Central memory CD8-positive, alpha-beta T cell (primary cell): Measurements from ENCODE around the gene PLEKHF1.

Source experiments
- ATAC-seq: fragments of 150-1000 bp; cut with Tn5 transposase; replicated peaks from 2 replicates; pipeline ENCODE4 v1.10.0; 2022; ENCODE audit warnings: mild to moderate bottlenecking, moderate FRiP score, moderate number of reproducible peaks; ENCODE audit not compliant: poor library complexity, severe bottlenecking; ENCODE audit errors: extremely low read depth
- DNase-seq, 2 donors: peaks; one replicate each; pipeline ENCODE4 v3.0.0; 2021; ENCODE audit warnings: low spot score in 2 of 2
- H3K27ac Mint-ChIP-seq: one replicate; pipeline ENCODE4 v1.8.0; 2022; ENCODE audit warnings: low read depth, mild to moderate bottlenecking, moderate library complexity, mixed read lengths
- H3K27me3 Mint-ChIP-seq: one replicate; pipeline ENCODE4 v1.8.0; 2022; ENCODE audit warnings: mixed read lengths
- H3K36me3 Mint-ChIP-seq: one replicate; pipeline ENCODE4 v1.8.0; 2022; ENCODE audit warnings: mild to moderate bottlenecking, moderate library complexity, mixed read lengths; ENCODE audit not compliant: insufficient read depth
- H3K4me1 Mint-ChIP-seq: one replicate; pipeline ENCODE4 v1.8.0; 2022; ENCODE audit warnings: mixed read lengths
- H3K4me3 Mint-ChIP-seq: one replicate; pipeline ENCODE4 v1.8.0; 2022; ENCODE audit warnings: mild to moderate bottlenecking, moderate library complexity, mixed read lengths
- H3K9me3 Mint-ChIP-seq: one replicate; pipeline ENCODE4 v1.8.0; 2022; ENCODE audit warnings: mixed read lengths

Gene PLEKHF1

DNA sequence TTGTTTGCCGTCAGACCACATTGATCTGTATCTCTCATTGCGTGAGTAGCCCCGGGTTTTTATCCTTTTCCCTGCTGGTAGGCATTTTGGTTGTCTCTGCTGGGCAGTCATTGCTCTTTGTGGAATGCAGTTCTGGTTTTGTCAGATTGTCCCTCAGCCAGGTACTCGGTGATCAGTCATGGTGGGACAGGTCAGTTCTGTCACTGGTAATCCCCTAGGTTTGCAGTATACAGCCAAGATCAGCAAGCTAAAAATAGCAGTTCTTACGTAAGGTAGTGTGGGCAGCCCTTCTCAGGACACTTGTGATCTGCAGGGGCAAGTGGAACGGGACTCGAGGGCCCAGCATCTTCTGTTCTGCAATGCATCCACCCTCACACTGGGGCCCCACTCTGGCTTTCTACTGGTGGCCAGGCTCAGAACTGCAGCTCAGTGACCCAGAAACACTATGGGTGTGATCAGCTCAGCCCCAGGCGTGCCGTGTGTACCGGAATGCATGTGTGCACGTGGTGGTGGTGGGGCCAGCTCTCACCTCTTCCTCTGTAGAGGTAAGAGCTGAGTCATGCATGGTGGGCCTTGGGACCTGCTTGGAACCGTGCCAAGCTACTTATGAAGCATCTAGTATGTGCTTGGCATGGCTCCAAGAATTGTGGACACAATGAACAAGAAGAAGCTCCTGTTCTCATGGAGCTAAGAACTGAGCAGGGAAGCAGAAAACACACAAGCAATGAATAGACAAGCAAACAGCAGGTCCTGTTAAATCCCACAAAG is 6.3 kb downstream of the PLEKHF1 start:
- H3K27me3 Mint-ChIP-seq: no peaks in the 10 kb centered on the region
- H3K27ac Mint-ChIP-seq: peak overlapping the region; percentile 98
- peaks cover 73% of the 10 kb centered on the region for H3K4me1 Mint-ChIP-seq
- H3K36me3 Mint-ChIP-seq: peaks cover 53% of the 10 kb centered on the region
- ATAC-seq (peak; percentile 67), DNase-seq (peak; percentile 73 to 86)
- no peaks in the 10 kb centered on the region for H3K9me3 Mint-ChIP-seq
- peak overlapping the region; percentile 90 for H3K4me3 Mint-ChIP-seq

GRCh38 chr19:29672319-29672932 is 7.2 kb downstream of the PLEKHF1 start:
- Mint-ChIP-seq H3K4me3 (peak overlapping the region; percentile 90), H3K36me3 (peaks cover 53% of the 10 kb centered on the region), H3K9me3 (no peaks in the 10 kb centered on the region), H3K27ac (peak overlapping the region; percentile 98), H3K4me1 (peaks cover 72% of the 10 kb centered on the region), H3K27me3 (no peaks in the 10 kb centered on the region)
- no peak for DNase-seq
- ATAC-seq: no peak

GRCh38 chr19:29672933-29673336 is 7.7 kb downstream of the PLEKHF1 start:
- Mint-ChIP-seq H3K27me3 (no peaks in the 10 kb centered on the region), H3K36me3 (peaks cover 50% of the 10 kb centered on the region), H3K4me1 (peaks cover 71% of the 10 kb centered on the region), H3K27ac (peak overlapping the region; percentile 98), H3K9me3 (no peaks in the 10 kb centered on the region), H3K4me3 (peak overlapping the region; percentile 90)
- DNase-seq (peak; percentile 67 to 90), ATAC-seq (peak; percentile 88)

DNA sequence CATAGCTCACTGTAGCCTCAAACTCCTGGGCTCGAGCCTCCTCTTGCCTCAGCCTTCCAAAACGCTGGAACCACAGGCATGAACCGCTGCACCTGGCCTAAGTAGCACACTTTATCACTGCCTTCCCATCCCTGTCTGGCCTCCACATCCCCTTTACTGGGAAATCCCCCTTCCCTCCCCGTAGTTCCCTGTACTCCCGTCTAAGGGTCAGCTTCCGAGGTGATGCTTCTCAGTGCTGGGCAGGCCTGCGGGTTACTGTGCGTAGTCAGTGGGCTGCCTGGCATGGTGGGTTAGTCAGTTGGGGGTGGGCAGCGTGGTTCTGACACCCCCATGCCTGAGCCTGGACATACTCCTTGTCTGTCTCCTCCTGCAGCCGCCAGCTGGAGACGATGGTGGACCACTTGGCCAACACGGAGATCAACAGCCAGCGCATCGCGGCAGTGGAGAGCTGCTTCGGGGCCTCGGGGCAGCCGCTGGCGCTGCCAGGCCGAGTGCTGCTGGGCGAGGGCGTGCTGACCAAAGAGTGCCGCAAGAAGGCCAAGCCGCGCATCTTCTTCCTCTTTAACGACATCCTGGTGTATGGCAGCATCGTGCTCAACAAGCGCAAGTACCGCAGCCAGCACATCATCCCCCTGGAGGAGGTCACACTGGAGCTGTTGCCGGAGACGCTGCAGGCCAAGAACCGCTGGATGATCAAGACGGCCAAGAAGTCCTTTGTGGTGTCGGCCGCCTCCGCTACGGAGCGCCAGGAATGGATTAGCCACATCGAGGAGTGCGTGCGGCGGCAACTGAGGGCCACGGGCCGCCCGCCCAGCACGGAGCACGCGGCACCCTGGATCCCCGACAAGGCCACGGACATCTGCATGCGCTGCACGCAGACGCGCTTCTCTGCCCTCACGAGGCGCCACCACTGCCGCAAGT is 8.4 kb downstream of the PLEKHF1 start:
- no peak for DNase-seq
- Mint-ChIP-seq H3K36me3 (peaks cover 50% of the 10 kb centered on the region), H3K27ac (peak overlapping the region; percentile 98), H3K9me3 (no peaks in the 10 kb centered on the region), H3K4me1 (peaks cover 69% of the 10 kb centered on the region), H3K4me3 (peak overlapping the region; percentile 90), H3K27me3 (no peaks in the 10 kb centered on the region)
- no peak for ATAC-seq

DNA sequence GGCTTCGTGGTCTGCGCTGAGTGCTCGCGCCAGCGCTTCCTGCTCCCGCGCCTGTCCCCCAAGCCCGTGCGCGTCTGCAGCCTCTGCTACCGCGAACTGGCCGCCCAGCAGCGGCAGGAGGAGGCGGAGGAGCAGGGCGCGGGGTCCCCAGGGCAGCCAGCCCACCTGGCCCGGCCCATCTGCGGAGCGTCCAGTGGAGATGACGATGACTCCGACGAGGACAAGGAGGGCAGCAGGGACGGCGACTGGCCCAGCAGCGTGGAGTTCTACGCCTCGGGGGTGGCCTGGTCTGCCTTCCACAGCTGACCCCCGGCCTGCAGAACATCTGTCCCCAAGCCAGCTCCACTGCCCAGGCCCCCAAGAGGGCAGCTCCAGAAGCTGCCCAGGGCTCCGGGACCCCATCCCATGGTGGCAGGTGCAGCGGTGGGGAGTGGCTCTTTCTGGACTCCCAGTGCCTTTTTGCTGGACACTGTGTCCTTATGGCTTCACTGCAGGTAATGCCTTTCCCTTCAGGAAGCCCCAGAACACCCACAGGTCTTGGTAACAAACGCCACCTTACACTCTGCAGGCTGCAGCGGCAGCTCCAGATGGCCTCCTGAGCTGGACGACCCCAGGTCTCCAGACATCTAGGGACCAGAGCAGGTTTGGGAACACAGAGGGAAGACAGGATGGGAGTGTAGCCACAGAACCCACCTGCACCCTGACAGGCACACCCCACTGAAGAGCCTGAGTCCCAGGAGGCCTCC is 9.3 kb downstream of the PLEKHF1 start:
- H3K9me3 Mint-ChIP-seq: no peaks in the 10 kb centered on the region
- H3K36me3 Mint-ChIP-seq: peaks cover 50% of the 10 kb centered on the region
- DNase-seq (no peak), ATAC-seq (no peak)
- peaks cover 62% of the 10 kb centered on the region for H3K4me1 Mint-ChIP-seq
- H3K4me3 Mint-ChIP-seq: peak overlapping the region; percentile 61
- H3K27me3 Mint-ChIP-seq: no peaks in the 10 kb centered on the region
- H3K27ac Mint-ChIP-seq: no peak overlapping the region

- Mint-ChIP-seq H3K36me3 (peaks cover 50% of the 10 kb centered on the region), H3K4me1 (peaks cover 62% of the 10 kb centered on the region), H3K27me3 (no peaks in the 10 kb centered on the region), H3K9me3 (no peaks in the 10 kb centered on the region), H3K4me3 (peak overlapping the region; percentile 61), H3K27ac (no peak overlapping the region)
- ATAC-seq (no peak), DNase-seq (no peak)
These were observed 9.9 kb downstream of the PLEKHF1 start for GRCh38 chr19:29675120-29675649.

- no peak for ATAC-seq
- Mint-ChIP-seq H3K27ac (no peak overlapping the region), H3K27me3 (no peaks in the 10 kb centered on the region), H3K4me1 (peaks cover 62% of the 10 kb centered on the region), H3K9me3 (no peaks in the 10 kb centered on the region), H3K36me3 (peaks cover 54% of the 10 kb centered on the region), H3K4me3 (peak overlapping the region; percentile 61)
- no peak for DNase-seq
These were observed 10.5 kb downstream of the PLEKHF1 start for GRCh38 chr19:29675650-29676186.

DNA sequence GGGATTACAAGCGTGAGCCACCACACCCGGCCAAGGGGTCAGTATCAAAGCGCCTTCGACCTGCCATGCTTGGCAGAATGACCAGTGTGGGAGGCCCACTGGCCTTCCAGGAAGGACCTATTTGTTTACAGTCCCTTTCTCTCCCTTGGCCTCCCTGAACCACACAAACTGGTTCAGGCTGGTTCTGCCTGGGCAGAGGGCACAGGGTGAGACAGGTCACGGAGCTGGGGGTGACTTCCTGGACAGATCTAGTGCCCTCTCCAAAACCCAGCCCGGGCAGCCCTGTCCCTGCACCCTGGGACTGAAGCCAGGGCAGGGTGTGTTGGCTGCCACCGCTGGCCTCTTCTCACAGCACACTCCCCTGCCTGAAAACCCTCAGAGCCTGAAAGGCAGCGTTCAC is 11.3 kb downstream of the PLEKHF1 start:
- peak overlapping the region; percentile 53 for H3K27ac Mint-ChIP-seq
- no peaks in the 10 kb centered on the region for H3K27me3 Mint-ChIP-seq
- DNase-seq (no peak), ATAC-seq (no peak)
- H3K4me3 Mint-ChIP-seq: peak overlapping the region; percentile 61
- H3K9me3 Mint-ChIP-seq: no peaks in the 10 kb centered on the region
- H3K4me1 Mint-ChIP-seq: peaks cover 62% of the 10 kb centered on the region
- H3K36me3 Mint-ChIP-seq: peaks cover 47% of the 10 kb centered on the region

GRCh38 chr19:29677001-29677817 is 11.9 kb downstream of the PLEKHF1 start:
- no peaks in the 10 kb centered on the region for H3K9me3 Mint-ChIP-seq
- H3K4me3 Mint-ChIP-seq: peak overlapping the region; percentile 61
- peaks cover 41% of the 10 kb centered on the region for H3K36me3 Mint-ChIP-seq
- ATAC-seq (no peak), DNase-seq (no peak)
- H3K4me1 Mint-ChIP-seq: peaks cover 57% of the 10 kb centered on the region
- H3K27me3 Mint-ChIP-seq: no peaks in the 10 kb centered on the region
- peak overlapping the region; percentile 53 for H3K27ac Mint-ChIP-seq

DNA sequence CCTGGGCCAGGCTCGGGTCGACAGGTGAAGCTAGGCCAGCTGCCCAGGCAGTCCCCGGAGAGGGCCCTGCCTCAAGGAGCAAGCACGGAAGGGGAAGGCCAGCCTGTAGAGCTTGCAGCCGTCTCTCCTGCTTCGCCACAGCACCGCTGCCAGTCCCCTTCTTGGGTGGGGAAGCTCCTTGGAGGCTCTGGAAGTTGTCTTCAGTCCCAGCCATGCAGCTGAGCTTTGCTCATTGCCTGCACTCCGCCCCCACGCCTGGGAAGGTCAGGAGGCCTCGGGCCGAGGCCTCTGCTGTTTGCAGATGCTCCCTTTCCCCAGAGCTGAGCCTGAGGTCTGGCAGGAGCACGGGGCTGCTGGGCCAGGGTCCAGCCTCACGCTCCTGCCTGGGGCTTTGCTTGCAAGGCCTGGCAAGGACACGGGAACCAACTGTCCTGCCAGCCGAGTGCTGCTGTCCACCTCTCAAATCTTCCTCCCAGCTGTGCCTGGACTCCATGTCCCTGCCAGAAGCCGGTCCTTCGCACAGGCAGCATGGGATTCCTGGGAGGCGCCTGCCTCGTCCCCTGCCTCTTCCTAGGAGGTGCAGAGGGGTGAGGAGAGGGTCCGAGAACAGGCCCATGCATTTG is 13.3 kb downstream of the PLEKHF1 start:
- no peaks in the 10 kb centered on the region for H3K9me3 Mint-ChIP-seq
- peaks cover 53% of the 10 kb centered on the region for H3K4me1 Mint-ChIP-seq
- H3K4me3 Mint-ChIP-seq: peak overlapping the region; percentile 45
- peaks cover 28% of the 10 kb centered on the region for H3K36me3 Mint-ChIP-seq
- peak overlapping the region; percentile 72 for H3K27ac Mint-ChIP-seq
- ATAC-seq: no peak
- H3K27me3 Mint-ChIP-seq: no peaks in the 10 kb centered on the region
- DNase-seq: no peak
